ENCODE results near the gene INTS3. TPM values are rescaled to one million over a fixed set of nuclear protein-coding genes. Genes with fewer than 3 reads are reported as not detected.

Gene INTS3
- total and polyA plus RNA-seq, 4 donors: 40.5 to 107 (median 69.7) TPM

GRCh38 chr1:153767519-153767918 lies 39.7 kb downstream of the INTS3 start:
- H3K27me3 ChIP-seq (ENCODE audit: control insufficient read depth, insufficient read depth, low read length): no peaks in the 10 kb centered on the region
- H3K4me1 ChIP-seq (ENCODE audit: control insufficient read depth, insufficient read depth, low read length): peaks cover 8% of the 10 kb centered on the region
- H3K4me3 ChIP-seq (ENCODE audit: low read depth, low read length): no peak overlapping the region
- no peak overlapping the region for H3K27ac ChIP-seq (ENCODE audit: low read depth, low read length)
- no peak for DNase-seq (ENCODE audit: low read depth in 4 of 6, low spot score in 6 of 6)
- WGBS (ENCODE audit: insufficient coverage): 96% methylated on average over 11 of the region's 11 CpGs
- H3K36me3 ChIP-seq (ENCODE audit: control insufficient read depth, insufficient read depth, low read length): peaks cover 92% of the 10 kb centered on the region
- no peaks in the 10 kb centered on the region for H3K9me3 ChIP-seq (ENCODE audit: control insufficient read depth, insufficient read depth, low read length)

GRCh38 chr1:153768316-153769181 lies 40.7 kb downstream of the INTS3 start:
- H3K4me1 ChIP-seq (ENCODE audit: control insufficient read depth, insufficient read depth, low read length): peaks cover 7% of the 10 kb centered on the region
- no peaks in the 10 kb centered on the region for H3K27me3 ChIP-seq (ENCODE audit: control insufficient read depth, insufficient read depth, low read length)
- H3K4me3 ChIP-seq (ENCODE audit: low read depth, low read length): no peak overlapping the region
- DNase-seq (ENCODE audit: low read depth in 4 of 6, low spot score in 6 of 6): no peak
- no peaks in the 10 kb centered on the region for H3K9me3 ChIP-seq (ENCODE audit: control insufficient read depth, insufficient read depth, low read length)
- H3K27ac ChIP-seq (ENCODE audit: low read depth, low read length): no peak overlapping the region
- H3K36me3 ChIP-seq (ENCODE audit: control insufficient read depth, insufficient read depth, low read length): peaks cover 93% of the 10 kb centered on the region
- 97% methylated on average over 2 of the region's 4 CpGs for WGBS (ENCODE audit: insufficient coverage)

GRCh38 chr1:153769221-153769620 lies 41.4 kb downstream of the INTS3 start:
- 89% methylated on average over 3 of the region's 3 CpGs for WGBS (ENCODE audit: insufficient coverage)
- Histone ChIP-seq H3K27me3 (ENCODE audit: control insufficient read depth, insufficient read depth, low read length) (no peaks in the 10 kb centered on the region), H3K4me3 (ENCODE audit: low read depth, low read length) (no peak overlapping the region), H3K4me1 (ENCODE audit: control insufficient read depth, insufficient read depth, low read length) (peaks cover 3% of the 10 kb centered on the region), H3K27ac (ENCODE audit: low read depth, low read length) (no peak overlapping the region), H3K9me3 (ENCODE audit: control insufficient read depth, insufficient read depth, low read length) (no peaks in the 10 kb centered on the region), H3K36me3 (ENCODE audit: control insufficient read depth, insufficient read depth, low read length) (peaks cover 89% of the 10 kb centered on the region)
- DNase-seq (ENCODE audit: low read depth in 4 of 6, low spot score in 6 of 6): no peak

- Histone ChIP-seq H3K27ac (ENCODE audit: low read depth, low read length) (no peak overlapping the region), H3K36me3 (ENCODE audit: control insufficient read depth, insufficient read depth, low read length) (peaks cover 75% of the 10 kb centered on the region), H3K4me3 (ENCODE audit: low read depth, low read length) (no peak overlapping the region), H3K4me1 (ENCODE audit: control insufficient read depth, insufficient read depth, low read length) (peaks cover 14% of the 10 kb centered on the region), H3K9me3 (ENCODE audit: control insufficient read depth, insufficient read depth, low read length) (no peaks in the 10 kb centered on the region), H3K27me3 (ENCODE audit: control insufficient read depth, insufficient read depth, low read length) (no peaks in the 10 kb centered on the region)
- WGBS (ENCODE audit: insufficient coverage): 40% methylated on average over 3 of the region's 11 CpGs
- DNase-seq (ENCODE audit: low read depth in 4 of 6, low spot score in 6 of 6): no peak
These were observed 42.9 kb downstream of the INTS3 start for GRCh38 chr1:153770797-153771196.

- WGBS (ENCODE audit: insufficient coverage): no CpG with 5 or more reads among the region's 2 CpGs
- no peak overlapping the region for H3K4me3 ChIP-seq (ENCODE audit: low read depth, low read length)
- H3K9me3 ChIP-seq (ENCODE audit: control insufficient read depth, insufficient read depth, low read length): no peaks in the 10 kb centered on the region
- peaks cover 71% of the 10 kb centered on the region for H3K36me3 ChIP-seq (ENCODE audit: control insufficient read depth, insufficient read depth, low read length)
- H3K4me1 ChIP-seq (ENCODE audit: control insufficient read depth, insufficient read depth, low read length): peaks cover 19% of the 10 kb centered on the region
- H3K27ac ChIP-seq (ENCODE audit: low read depth, low read length): no peak overlapping the region
- no peak for DNase-seq (ENCODE audit: low read depth in 4 of 6, low spot score in 6 of 6)
- H3K27me3 ChIP-seq (ENCODE audit: control insufficient read depth, insufficient read depth, low read length): no peaks in the 10 kb centered on the region
These were observed 43.4 kb downstream of the INTS3 start for GRCh38 chr1:153771261-153771660.

- 81% methylated on average over 16 of the region's 21 CpGs for WGBS (ENCODE audit: insufficient coverage)
- DNase-seq (ENCODE audit: low read depth in 4 of 6, low spot score in 6 of 6): peak in 2 of 6 donors; percentile 57 to 66
- Histone ChIP-seq H3K4me1 (ENCODE audit: control insufficient read depth, insufficient read depth, low read length) (peaks cover 27% of the 10 kb centered on the region), H3K4me3 (ENCODE audit: low read depth, low read length) (no peak overlapping the region), H3K36me3 (ENCODE audit: control insufficient read depth, insufficient read depth, low read length) (peaks cover 64% of the 10 kb centered on the region), H3K27ac (ENCODE audit: low read depth, low read length) (no peak overlapping the region), H3K27me3 (ENCODE audit: control insufficient read depth, insufficient read depth, low read length) (no peaks in the 10 kb centered on the region), H3K9me3 (ENCODE audit: control insufficient read depth, insufficient read depth, low read length) (no peaks in the 10 kb centered on the region)
These were observed 44.2 kb downstream of the INTS3 start for GRCh38 chr1:153771841-153772593.

- H3K4me3 ChIP-seq (ENCODE audit: low read depth, low read length): no peak overlapping the region
- H3K9me3 ChIP-seq (ENCODE audit: control insufficient read depth, insufficient read depth, low read length): no peaks in the 10 kb centered on the region
- H3K36me3 ChIP-seq (ENCODE audit: control insufficient read depth, insufficient read depth, low read length): peaks cover 60% of the 10 kb centered on the region
- no peak overlapping the region for H3K27ac ChIP-seq (ENCODE audit: low read depth, low read length)
- WGBS (ENCODE audit: insufficient coverage): 74% methylated on average over 2 of the region's 12 CpGs
- H3K27me3 ChIP-seq (ENCODE audit: control insufficient read depth, insufficient read depth, low read length): no peaks in the 10 kb centered on the region
- DNase-seq (ENCODE audit: low read depth in 4 of 6, low spot score in 6 of 6): no peak
- peaks cover 38% of the 10 kb centered on the region for H3K4me1 ChIP-seq (ENCODE audit: control insufficient read depth, insufficient read depth, low read length)
These were observed 45.5 kb downstream of the INTS3 start for GRCh38 chr1:153773096-153773921.

GRCh38 chr1:153774026-153774595 lies 46.3 kb downstream of the INTS3 start:
- DNase-seq (ENCODE audit: low read depth in 4 of 6, low spot score in 6 of 6): no peak
- Histone ChIP-seq H3K4me1 (ENCODE audit: control insufficient read depth, insufficient read depth, low read length) (peaks cover 38% of the 10 kb centered on the region), H3K36me3 (ENCODE audit: control insufficient read depth, insufficient read depth, low read length) (peaks cover 60% of the 10 kb centered on the region), H3K27ac (ENCODE audit: low read depth, low read length) (no peak overlapping the region), H3K9me3 (ENCODE audit: control insufficient read depth, insufficient read depth, low read length) (no peaks in the 10 kb centered on the region), H3K27me3 (ENCODE audit: control insufficient read depth, insufficient read depth, low read length) (no peaks in the 10 kb centered on the region), H3K4me3 (ENCODE audit: low read depth, low read length) (no peak overlapping the region)
- 80% methylated on average over 6 of the region's 8 CpGs for WGBS (ENCODE audit: insufficient coverage)

Data from spinal cord (tissue), 10 donors.